Measurements from ENCODE around the gene PACSIN2. TPM values are rescaled to one million over a fixed set of nuclear protein-coding genes. Genes with fewer than 3 reads are reported as not detected.

The PACSIN2 gene
- total and polyA plus RNA-seq, 8 donors: 63.4 to 149 (median 66.2) TPM

- peak; percentile 78 for ATAC-seq
- no peaks in the 10 kb centered on the region for H3K27me3 ChIP-seq
- peak in 2 of 4 donors; percentile 81 to 86 for DNase-seq
- H3K27ac ChIP-seq: peak overlapping the region; percentile 63 to 73
- H3K9me3 ChIP-seq: no peaks in the 10 kb centered on the region
- no peak overlapping the region for H3K4me3 ChIP-seq
- intact Hi-C loops (cut with DNase I): loop anchor here in 1 of 2 donors (10.0 kb wide), 1 partner anchor 166 kb away; no protein-coding TSS in a partner anchor
- H3K4me1 ChIP-seq: peaks cover 0 to 32% of the 10 kb centered on the region in 2 donors
- peaks cover 0 to 50% of the 10 kb centered on the region in 2 donors for H3K36me3 ChIP-seq
- no peak for TF ChIP-seq CTCF (IDR thresholded peaks at IDR 0.05)
Measured at GRCh38 chr22:42868751-42869251, 146.1 kb downstream of the PACSIN2 start.

GRCh38 chr22:42866100-42866499 is 148.8 kb downstream of the PACSIN2 start:
- Histone ChIP-seq H3K4me3 (no peak overlapping the region), H3K9me3 (no peaks in the 10 kb centered on the region), H3K27ac (no peak overlapping the region), H3K4me1 (peaks cover 0 to 39% of the 10 kb centered on the region in 2 donors), H3K27me3 (no peaks in the 10 kb centered on the region), H3K36me3 (peaks cover 0 to 23% of the 10 kb centered on the region in 2 donors)
- intact Hi-C loops (cut with DNase I): loop anchor here in 1 of 2 donors (10.0 kb wide), 1 partner anchor 169 kb away; no protein-coding TSS in a partner anchor
- no peak for ATAC-seq
- no peak for TF ChIP-seq CTCF (IDR thresholded peaks at IDR 0.05)
- no peak for DNase-seq

GRCh38 chr22:42865536-42865935 is 149.4 kb downstream of the PACSIN2 start:
- no peak for ATAC-seq
- peaks cover 0 to 17% of the 10 kb centered on the region in 2 donors for H3K36me3 ChIP-seq
- intact Hi-C loops (cut with DNase I): loop anchor here in 1 of 2 donors (10.0 kb wide), 1 partner anchor 169 kb away; no protein-coding TSS in a partner anchor

GRCh38 chr22:42863349-42863961 is 151.5 kb downstream of the PACSIN2 start:
- peaks cover 0 to 29% of the 10 kb centered on the region in 2 donors for H3K4me1 ChIP-seq
- intact Hi-C loops (cut with DNase I): loop anchor here in 1 of 2 donors (10.0 kb wide), 1 partner anchor 171 kb away; no protein-coding TSS in a partner anchor
- H3K36me3 ChIP-seq: no peaks in the 10 kb centered on the region
- DNase-seq (no peak), ATAC-seq (no peak)
- H3K9me3 ChIP-seq: no peaks in the 10 kb centered on the region
- peak overlapping the region in 1 of 2 donors; percentile 77 for H3K27ac ChIP-seq
- TF ChIP-seq CTCF (IDR thresholded peaks at IDR 0.05): no peak
- no peak overlapping the region for H3K4me3 ChIP-seq
- H3K27me3 ChIP-seq: no peaks in the 10 kb centered on the region

More at GRCh38 chr22:42865536-42865935, 149.4 kb downstream of the PACSIN2 start:
- no peak for TF ChIP-seq CTCF (IDR thresholded peaks at IDR 0.05)
- Histone ChIP-seq H3K27me3 (no peaks in the 10 kb centered on the region), H3K9me3 (no peaks in the 10 kb centered on the region), H3K4me3 (no peak overlapping the region), H3K4me1 (peaks cover 0 to 39% of the 10 kb centered on the region in 2 donors), H3K27ac (no peak overlapping the region)
- no peak for DNase-seq

- Histone ChIP-seq H3K27me3 (no peaks in the 10 kb centered on the region), H3K36me3 (no peaks in the 10 kb centered on the region), H3K27ac (no peak overlapping the region), H3K9me3 (no peaks in the 10 kb centered on the region), H3K4me3 (no peak overlapping the region), H3K4me1 (peaks cover 0 to 27% of the 10 kb centered on the region in 2 donors)
- ATAC-seq: no peak
- no peak for TF ChIP-seq CTCF (IDR thresholded peaks at IDR 0.05)
- intact Hi-C loops (cut with DNase I): loop anchor here in 1 of 2 donors (10.0 kb wide), 1 partner anchor 173 kb away; no protein-coding TSS in a partner anchor
- DNase-seq: no peak
Measured at GRCh38 chr22:42862045-42862734, 152.8 kb downstream of the PACSIN2 start.

All from left lung (tissue), 10 donors.